A375 (cell line): ENCODE results near the gene PPP1R1B. TPM values are rescaled to one million over a fixed set of nuclear protein-coding genes. Genes with fewer than 3 reads are reported as not detected.

ENCODE experiments used
- total RNA-seq: library from RNA; depleted of rRNA; stranded (reverse); fragments of >200 nt; shearing (Covaris generic); gene quantifications from 2 replicates; pipeline ENCODE4 v1.2.3, GENCODE V29; 2014; rRNA removed

Gene PPP1R1B
- total RNA-seq: 1.4 TPM in 2 replicates

DNA sequence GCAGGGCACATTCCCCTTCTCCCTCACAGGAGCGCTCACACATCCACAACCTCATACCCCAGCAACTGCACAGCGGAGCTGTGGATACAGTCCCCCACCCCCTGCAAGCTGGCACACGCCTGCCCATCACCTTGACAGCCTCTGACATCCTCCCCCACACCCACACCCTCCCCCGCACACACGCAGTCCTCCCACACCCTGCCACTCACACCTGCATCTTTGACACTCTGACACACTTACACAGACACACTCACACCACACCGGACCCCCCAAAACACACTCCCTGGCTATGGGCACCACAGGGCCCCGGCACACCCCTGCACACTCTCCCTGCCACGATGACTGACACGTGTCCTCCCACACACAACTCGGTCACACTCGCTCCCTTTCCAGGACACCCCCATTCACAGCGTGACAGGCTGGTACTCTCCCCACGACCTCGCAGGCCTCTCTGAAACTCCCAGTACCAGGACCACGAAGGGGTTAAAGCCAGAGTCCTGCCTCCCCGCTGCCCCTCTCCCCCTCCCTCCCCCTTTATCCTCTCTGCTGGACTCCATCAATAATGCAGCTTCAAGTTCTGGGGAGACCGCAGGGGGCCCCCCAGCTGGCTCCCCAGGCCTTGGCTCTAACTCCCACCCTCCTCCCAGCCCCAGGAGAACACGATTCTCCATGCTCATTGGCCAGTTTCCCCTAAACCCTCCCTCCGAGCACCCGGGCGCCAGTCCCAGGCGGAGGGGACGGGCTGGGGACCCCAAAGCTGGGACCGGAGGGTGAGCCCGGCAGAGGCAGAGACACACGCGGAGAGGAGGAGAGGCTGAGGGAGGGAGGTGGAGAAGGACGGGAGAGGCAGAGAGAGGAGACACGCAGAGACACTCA lies at the start of gene PPP1R1B:
TSS of gene PPP1R1B (plus strand) at position 782 of the 876 bp plus-strand sequence. CDS start 441 bp downstream, outside the sequence.

DNA sequence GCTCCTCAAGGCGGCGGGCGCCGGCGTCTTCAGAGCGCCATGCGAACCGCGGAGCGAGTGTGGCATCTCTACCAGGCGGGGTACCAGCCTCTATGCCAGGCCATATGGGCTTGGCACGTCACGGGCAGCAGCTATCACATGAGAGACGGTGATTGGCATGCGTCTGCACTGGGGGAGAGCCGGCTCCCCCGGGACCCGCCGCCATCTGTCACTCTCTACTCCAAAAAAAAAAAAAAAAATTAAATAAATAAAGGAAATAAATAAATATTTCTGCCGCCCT lies 19.0 kb upstream of the PPP1R1B start, which contains the start of gene NEUROD2:
TSS of gene NEUROD2 (minus strand) at position 70 of the 280 bp plus-strand sequence. CDS start 1,321 bp downstream, outside the sequence.

DNA sequence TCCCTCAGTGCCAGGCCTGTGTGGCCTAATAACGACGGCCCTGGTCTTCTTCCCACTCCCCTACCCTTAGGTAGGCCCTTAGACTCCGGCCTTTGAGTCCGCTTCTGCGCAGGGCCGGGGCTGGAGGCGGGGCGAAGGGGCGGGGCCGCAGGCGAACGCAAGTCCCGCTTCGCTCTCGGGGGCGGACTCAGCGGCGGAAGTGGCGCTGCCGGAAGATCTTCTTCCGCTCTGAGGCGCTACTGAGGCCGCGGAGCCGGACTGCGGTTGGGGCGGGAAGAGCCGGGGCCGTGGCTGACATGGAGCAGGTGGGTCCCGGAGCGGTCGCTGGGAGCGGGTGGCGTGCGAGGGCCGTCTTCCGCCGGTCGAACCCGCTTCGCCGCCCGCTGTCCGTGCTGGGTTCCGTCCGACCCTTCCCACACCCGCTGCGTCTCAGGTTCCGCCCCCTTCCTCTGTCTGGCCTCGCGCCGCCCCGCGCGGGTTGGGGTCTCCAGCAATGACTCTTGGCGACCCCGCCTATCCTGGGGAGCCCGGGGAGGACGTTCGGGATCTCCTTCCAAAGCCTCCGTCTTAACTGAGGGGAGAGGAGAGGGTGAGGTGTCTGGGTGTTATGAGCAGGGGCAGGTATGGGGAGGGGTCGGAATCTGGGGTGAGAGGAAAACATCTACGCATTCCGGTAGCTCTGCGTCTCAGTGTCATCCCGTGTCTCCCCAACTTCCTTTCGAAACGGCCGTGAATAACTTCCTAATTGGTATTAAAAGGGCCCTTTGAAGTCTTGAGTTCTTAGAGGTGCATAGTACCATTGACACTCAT lies 10.4 kb downstream of the PPP1R1B start, which contains the start of gene STARD3:
TSS of gene STARD3 (plus strand) at position 218 of the 810 bp plus-strand sequence. CDS start 16,388 bp downstream, outside the sequence.

DNA sequence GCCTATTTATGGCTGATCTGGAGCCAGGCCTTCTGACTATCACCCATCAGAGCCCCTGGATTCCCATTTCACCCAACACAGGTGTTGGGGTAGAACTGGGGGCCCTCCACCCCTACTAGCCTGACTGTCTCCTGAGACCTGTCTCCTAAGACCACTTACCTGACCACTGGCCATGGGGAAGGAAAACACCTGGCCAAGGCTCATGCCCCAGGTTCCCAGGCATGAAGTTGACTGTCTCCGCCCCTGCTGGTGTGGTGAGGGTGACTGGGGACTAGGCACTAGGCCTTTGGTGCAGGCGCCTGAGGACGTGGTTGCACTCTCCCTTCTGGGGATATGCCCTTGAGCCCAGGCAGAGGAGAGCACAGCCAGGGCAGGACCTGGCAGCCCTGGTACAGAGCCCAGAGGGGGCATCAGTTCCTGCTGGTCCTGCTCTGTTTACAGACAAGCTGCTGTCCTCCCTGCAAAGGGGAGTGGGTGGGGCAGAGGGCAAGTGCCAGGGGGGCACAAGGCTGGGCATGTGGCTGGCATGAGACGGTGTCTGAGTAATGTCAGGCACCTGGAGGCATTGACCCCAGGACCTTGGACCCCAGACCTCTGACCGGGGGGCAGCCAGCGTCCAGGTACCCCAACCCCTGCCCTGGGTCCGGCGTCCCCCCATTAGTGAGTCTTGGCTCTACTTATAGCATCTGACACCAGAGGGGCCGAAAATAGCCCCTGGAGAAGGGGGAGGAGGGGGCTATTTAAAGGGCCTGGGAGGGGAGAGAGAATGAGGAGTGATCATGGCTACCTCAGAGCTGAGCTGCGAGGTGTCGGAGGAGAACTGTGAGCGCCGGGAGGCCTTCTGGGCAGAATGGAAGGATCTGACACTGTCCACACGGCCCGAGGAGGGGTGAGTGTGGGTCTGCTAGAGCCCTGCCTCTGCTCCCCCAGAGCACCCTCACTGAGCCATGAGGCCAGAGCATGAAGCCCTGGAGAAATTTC lies 38.1 kb downstream of the PPP1R1B start, which contains the start of gene TCAP:
TSS of gene TCAP (plus strand) at position 769 of the 981 bp plus-strand sequence. CDS start at position 780, 11 bp downstream.

DNA sequence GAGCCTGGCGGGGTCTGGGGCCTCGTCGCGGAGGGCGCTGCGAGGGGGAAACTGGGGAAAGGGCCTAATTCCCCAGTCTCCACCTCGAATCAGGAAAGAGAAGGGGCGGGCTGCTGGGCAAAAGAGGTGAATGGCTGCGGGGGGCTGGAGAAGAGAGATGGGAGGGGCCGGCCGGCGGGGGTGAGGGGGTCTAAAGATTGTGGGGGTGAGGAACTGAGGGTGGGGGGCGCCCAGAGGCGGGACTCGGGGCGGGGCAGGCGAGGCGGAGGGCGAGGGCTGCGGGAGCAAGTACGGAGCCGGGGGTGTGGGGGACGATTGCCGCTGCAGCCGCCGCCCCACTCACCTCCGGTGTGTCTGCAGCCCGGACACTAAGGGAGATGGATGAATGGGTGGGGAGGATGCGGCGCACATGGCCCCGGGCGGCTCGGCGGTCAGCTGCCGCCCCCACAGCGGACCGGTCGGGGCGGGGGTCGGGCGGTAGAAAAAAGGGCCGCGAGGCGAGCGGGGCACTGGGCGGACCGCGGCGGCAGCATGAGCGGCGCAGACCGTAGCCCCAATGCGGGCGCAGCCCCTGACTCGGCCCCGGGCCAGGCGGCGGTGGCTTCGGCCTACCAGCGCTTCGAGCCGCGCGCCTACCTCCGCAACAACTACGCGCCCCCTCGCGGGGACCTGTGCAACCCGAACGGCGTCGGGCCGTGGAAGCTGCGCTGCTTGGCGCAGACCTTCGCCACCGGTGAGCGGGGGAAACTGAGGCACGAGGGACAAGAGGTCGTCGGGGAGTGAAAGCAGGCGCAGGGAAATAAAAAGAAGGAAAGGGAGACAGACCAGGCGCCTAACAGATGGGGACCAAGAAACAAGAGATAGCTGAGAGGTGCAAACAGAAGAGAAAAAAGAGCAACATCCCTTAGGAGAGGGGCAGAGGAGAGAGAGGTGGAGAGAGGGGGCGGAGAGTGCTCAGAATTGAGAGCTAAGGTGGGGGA lies 41.5 kb downstream of the PPP1R1B start, which contains the start of gene PNMT:
TSS of gene PNMT (plus strand) at position 509 of the 980 bp plus-strand sequence. CDS start at position 532, 23 bp downstream.

Other genes with a start within 250 kb of the PPP1R1B start
- gene FBXL20, start 225.3 kb upstream of the PPP1R1B start, total RNA-seq: 8.2 and 13.2 TPM in 2 replicates
- 27.1 and 29.2 TPM in 2 replicates for gene MED1, start 175.7 kb upstream of the PPP1R1B start, total RNA-seq
- 45.3 and 48.8 TPM in 2 replicates for gene CDK12, start 165.5 kb upstream of the PPP1R1B start, total RNA-seq
- gene NEUROD2, start 19.0 kb upstream of the PPP1R1B start, total RNA-seq: not detected in 2 replicates
- 37.3 and 37.7 TPM in 2 replicates for gene STARD3, start 10.2 kb downstream of the PPP1R1B start, total RNA-seq
- 1.1 and 1.6 TPM in 2 replicates for gene TCAP, start 38.4 kb downstream of the PPP1R1B start, total RNA-seq
- gene PNMT, start 41.5 kb downstream of the PPP1R1B start, total RNA-seq: 0.60 and 0.96 TPM in 2 replicates
- gene PGAP3, start 61.1 kb downstream of the PPP1R1B start, total RNA-seq: 12.2 and 13.9 TPM in 2 replicates
- gene ERBB2, start 73.1 kb downstream of the PPP1R1B start, total RNA-seq: 31.3 and 44.2 TPM in 2 replicates
- 92.9 and 99.2 TPM in 2 replicates for gene MIEN1, start 103.6 kb downstream of the PPP1R1B start, total RNA-seq
- 0.38 TPM in 1 of 2 replicates, not detected in the other for gene GRB7, start 111.0 kb downstream of the PPP1R1B start, total RNA-seq
- gene IKZF3, start 237.4 kb downstream of the PPP1R1B start, total RNA-seq: 0.08 and 0.29 TPM in 2 replicates
- not detected in 2 replicates for gene ZPBP2, start 241.2 kb downstream of the PPP1R1B start, total RNA-seq